Type B pancreatic cell (in vitro differentiated cells): ENCODE data around the gene ERGIC3. TPM values are rescaled to one million over a fixed set of nuclear protein-coding genes. Genes with fewer than 3 reads are reported as not detected.

Experiments used
- DNase-seq: peaks from one replicate; pipeline ENCODE4 v3.0.0; 2021; ENCODE audit warnings: mixed read lengths; ENCODE audit not compliant: unreplicated experiment; ENCODE audit errors: extremely low spot score
- H3K27ac Mint-ChIP-seq: 2 replicates; pipeline ENCODE4 v1.8.0; 2021; ENCODE audit warnings: mild to moderate bottlenecking, mixed read lengths
- H3K27me3 Mint-ChIP-seq: 2 replicates; pipeline ENCODE4 v1.8.0; 2021; ENCODE audit warnings: mixed read lengths
- H3K36me3 Mint-ChIP-seq: 2 replicates; pipeline ENCODE4 v1.8.0; 2021; ENCODE audit warnings: mixed read lengths
- H3K4me1 Mint-ChIP-seq: one replicate; pipeline ENCODE4 v1.8.0; 2021; ENCODE audit warnings: mixed read lengths; ENCODE audit not compliant: unreplicated experiment
- H3K4me3 Mint-ChIP-seq: 2 replicates; pipeline ENCODE4 v1.8.0; 2021; ENCODE audit warnings: mild to moderate bottlenecking, mixed read lengths
- H3K9me3 Mint-ChIP-seq: 2 replicates; pipeline ENCODE4 v1.8.0; 2021; ENCODE audit warnings: mixed read lengths
- CTCF ChIP-seq: fragments of 200-600 bp; sonication (generic); conservative IDR thresholded peaks from 2 replicates; pipeline ENCODE4 v1.5.0; 2021; ENCODE audit warnings: antibody characterized with exemption, mild to moderate bottlenecking
- total RNA-seq: library from RNA; stranded (reverse); gene quantifications from 2 replicates; pipeline ENCODE4 v1.2.1, GENCODE V29; 2021; ENCODE audit warnings: low replicate concordance

Gene ERGIC3
- total RNA-seq, 1 donor from 2014 or later: 288 TPM

GRCh38 chr20:35598899-35599775, 57.3 kb downstream of the ERGIC3 start:
- no peak overlapping the region for H3K27ac Mint-ChIP-seq
- peaks cover 73% of the 10 kb centered on the region for H3K27me3 Mint-ChIP-seq
- no peak overlapping the region for H3K4me3 Mint-ChIP-seq
- no peaks in the 10 kb centered on the region for H3K36me3 Mint-ChIP-seq
- TF ChIP-seq CTCF: no peak
- no peak for DNase-seq
- no peaks in the 10 kb centered on the region for H3K4me1 Mint-ChIP-seq
- no peaks in the 10 kb centered on the region for H3K9me3 Mint-ChIP-seq

GRCh38 chr20:35599776-35600120, 57.9 kb downstream of the ERGIC3 start:
- no peak overlapping the region for H3K4me3 Mint-ChIP-seq
- H3K9me3 Mint-ChIP-seq: no peaks in the 10 kb centered on the region
- no peak overlapping the region for H3K27ac Mint-ChIP-seq
- DNase-seq: no peak
- TF ChIP-seq CTCF: no peak
- H3K4me1 Mint-ChIP-seq: no peaks in the 10 kb centered on the region
- peaks cover 69% of the 10 kb centered on the region for H3K27me3 Mint-ChIP-seq
- H3K36me3 Mint-ChIP-seq: no peaks in the 10 kb centered on the region

- Mint-ChIP-seq H3K36me3 (no peaks in the 10 kb centered on the region), H3K9me3 (no peaks in the 10 kb centered on the region), H3K27ac (no peak overlapping the region), H3K4me1 (no peaks in the 10 kb centered on the region), H3K27me3 (peaks cover 75% of the 10 kb centered on the region), H3K4me3 (peak overlapping the region; percentile 85)
- no peak for TF ChIP-seq CTCF
- DNase-seq: no peak
These were observed 58.5 kb downstream of the ERGIC3 start for GRCh38 chr20:35600176-35600992.

- Mint-ChIP-seq H3K27ac (peak overlapping the region; percentile 62), H3K27me3 (peaks cover 75% of the 10 kb centered on the region), H3K4me1 (no peaks in the 10 kb centered on the region), H3K36me3 (no peaks in the 10 kb centered on the region), H3K9me3 (no peaks in the 10 kb centered on the region), H3K4me3 (peak overlapping the region; percentile 85)
- DNase-seq: no peak
- peak; percentile 54 for TF ChIP-seq CTCF
These were observed 59.4 kb downstream of the ERGIC3 start for GRCh38 chr20:35600993-35601973.

GRCh38 chr20:35601990-35602389, 60.1 kb downstream of the ERGIC3 start:
- Mint-ChIP-seq H3K27me3 (peaks cover 69% of the 10 kb centered on the region), H3K27ac (no peak overlapping the region), H3K9me3 (no peaks in the 10 kb centered on the region), H3K36me3 (no peaks in the 10 kb centered on the region), H3K4me3 (peak overlapping the region; percentile 34), H3K4me1 (peaks cover 3% of the 10 kb centered on the region)
- DNase-seq: no peak
- no peak for TF ChIP-seq CTCF
